Karpas-422 (cell line): ENCODE results near the gene BCAR3. TPM values are rescaled to one million over a fixed set of nuclear protein-coding genes. Genes with fewer than 3 reads are reported as not detected.

Experiments
- DNase-seq: peaks from one replicate; pipeline ENCODE4 v3.0.0-alpha.2; 2015
- H2AFZ ChIP-seq: fragments of 200-600 bp; sonication (generic); 2 replicates; pipeline ENCODE4 v1.6.1; 2014; ENCODE audit warnings: antibody characterized with exemption, low read length, mixed read lengths
- H3K27ac ChIP-seq: fragments of 200-600 bp; sonication (generic); 2 replicates; pipeline ENCODE4 v1.5.1; 2014; ENCODE audit warnings: mild to moderate bottlenecking, low read length, moderate library complexity
- H3K27me3 ChIP-seq: fragments of 200-600 bp; sonication (generic); 2 replicates; pipeline ENCODE4 v1.6.1; 2014; ENCODE audit warnings: low read length, mixed read lengths
- H3K36me3 ChIP-seq: fragments of 200-600 bp; sonication (generic); 2 replicates; pipeline ENCODE4 v1.6.1; 2014; ENCODE audit warnings: low read length, mixed read lengths; ENCODE audit not compliant: insufficient read depth
- H3K4me1 ChIP-seq: fragments of 200-600 bp; sonication (generic); 2 replicates; pipeline ENCODE4 v1.6.1; 2014; ENCODE audit warnings: mild to moderate bottlenecking, low read length, mixed read lengths
- H3K4me2 ChIP-seq: fragments of 200-600 bp; sonication (generic); 2 replicates; pipeline ENCODE4 v1.6.1; 2014; ENCODE audit warnings: low read length, low read depth, mild to moderate bottlenecking; ENCODE audit not compliant: poor library complexity, severe bottlenecking
- H3K4me3 ChIP-seq: fragments of 200-600 bp; sonication (generic); 2 replicates; pipeline ENCODE4 v1.5.1; 2014; ENCODE audit warnings: mild to moderate bottlenecking, antibody characterized with exemption, low read length, mixed read lengths
- H3K79me2 ChIP-seq: fragments of 200-600 bp; sonication (generic); 2 replicates; pipeline ENCODE4 v1.6.1; 2014; ENCODE audit warnings: mild to moderate bottlenecking, low read length, mixed read lengths
- H3K9ac ChIP-seq: fragments of 200-600 bp; sonication (generic); 2 replicates; pipeline ENCODE4 v1.6.0; 2014; ENCODE audit warnings: low read length
- H3K9me2 ChIP-seq: fragments of 200-600 bp; sonication (generic), shearing (Covaris generic); replicated peaks from 2 replicates; pipeline ENCODE4 v1.6.0; 2014; ENCODE audit warnings: mild to moderate bottlenecking, low read length, moderate library complexity; ENCODE audit not compliant: insufficient read depth
- H3K9me3 ChIP-seq: fragments of 300-700, 200-600 bp; sonication (generic); 2 replicates; pipeline ENCODE4 v1.6.1; 2014; ENCODE audit warnings: low read length, mixed read lengths
- H4K20me1 ChIP-seq: fragments of 200-600 bp; sonication (generic); 2 replicates; pipeline ENCODE4 v1.6.1; 2014; ENCODE audit warnings: mild to moderate bottlenecking, antibody characterized with exemption, low read length, low read depth; ENCODE audit not compliant: insufficient read depth
- total RNA-seq: library from RNA; depleted of rRNA; stranded (reverse); fragments of >200 nt; shearing (Covaris generic); gene quantifications from 2 replicates; pipeline ENCODE4 v1.2.3, GENCODE V29; 2014; ENCODE audit warnings: low replicate concordance

BCAR3 gene
- total RNA-seq, 1 experiment from 2014 or later = 9.9 TPM

DNA sequence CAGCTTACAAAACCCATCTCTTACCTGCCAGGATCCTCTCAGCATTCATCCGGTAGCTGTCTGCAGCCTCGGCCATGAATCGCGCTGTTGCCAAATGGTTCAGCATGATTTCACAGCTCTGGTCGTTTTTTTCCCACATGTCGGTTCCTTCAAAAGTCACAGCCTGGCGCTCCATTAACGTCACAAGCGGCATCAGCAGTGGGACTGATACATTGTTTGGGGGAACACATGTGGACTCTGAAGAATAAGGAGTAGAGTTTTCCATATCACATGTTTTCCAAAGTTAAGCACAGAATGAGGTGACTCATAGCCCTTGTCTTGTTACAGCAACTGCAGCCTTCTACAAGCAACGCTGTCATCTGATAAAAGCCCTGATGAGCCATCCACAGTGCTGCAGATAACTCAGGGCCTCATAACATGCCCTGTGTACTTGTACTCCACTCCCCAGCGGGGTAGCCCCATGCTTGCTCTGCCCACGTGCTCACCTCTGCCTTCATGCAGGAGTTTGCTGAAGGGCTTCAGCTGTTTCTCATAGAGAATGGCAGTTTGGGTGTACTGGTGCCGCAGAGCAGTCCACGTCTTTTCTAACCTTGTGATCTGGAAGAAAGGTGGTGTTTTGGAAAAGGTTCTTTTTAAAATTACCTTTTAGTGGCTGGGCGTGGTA lies 114.2 kb downstream of the BCAR3 start:
- H3K27ac ChIP-seq = no peak overlapping the region

GRCh38 chr1:93566227-93566626 lies 115.4 kb downstream of the BCAR3 start:
- no peaks in the 10 kb centered on the region for H3K4me1 ChIP-seq
- DNase-seq = no peak
- no peak overlapping the region for H3K4me2 ChIP-seq
- H3K27me3 ChIP-seq = no peaks in the 10 kb centered on the region
- H2AFZ ChIP-seq = no peak overlapping the region
- no peak overlapping the region for H3K27ac ChIP-seq
- no peak overlapping the region for H3K9ac ChIP-seq
- H4K20me1 ChIP-seq = no peaks in the 10 kb centered on the region
- H3K79me2 ChIP-seq = no peaks in the 10 kb centered on the region
- H3K36me3 ChIP-seq = no peaks in the 10 kb centered on the region
- H3K4me3 ChIP-seq = no peak overlapping the region
- H3K9me3 ChIP-seq = no peaks in the 10 kb centered on the region
- H3K9me2 ChIP-seq = no peaks in the 10 kb centered on the region

More for the DNA sequence above, 114.2 kb downstream of the BCAR3 start:
- Histone ChIP-seq H3K9me3 (no peaks in the 10 kb centered on the region), H4K20me1 (no peaks in the 10 kb centered on the region), H2AFZ (no peak overlapping the region), H3K4me1 (no peaks in the 10 kb centered on the region), H3K36me3 (no peaks in the 10 kb centered on the region), H3K9me2 (no peaks in the 10 kb centered on the region), H3K9ac (no peak overlapping the region), H3K4me2 (no peak overlapping the region), H3K79me2 (no peaks in the 10 kb centered on the region), H3K4me3 (no peak overlapping the region), H3K27me3 (no peaks in the 10 kb centered on the region)
- no peak for DNase-seq

- no peak for DNase-seq
- Histone ChIP-seq H3K4me2 (no peak overlapping the region), H3K9ac (no peak overlapping the region), H3K36me3 (no peaks in the 10 kb centered on the region), H3K27ac (no peak overlapping the region), H3K9me3 (no peaks in the 10 kb centered on the region), H3K4me1 (no peaks in the 10 kb centered on the region), H4K20me1 (no peaks in the 10 kb centered on the region), H3K79me2 (no peaks in the 10 kb centered on the region), H3K27me3 (no peaks in the 10 kb centered on the region), H3K4me3 (no peak overlapping the region), H2AFZ (no peak overlapping the region), H3K9me2 (no peaks in the 10 kb centered on the region)
These were observed 116.0 kb downstream of the BCAR3 start for GRCh38 chr1:93565496-93566206.

GRCh38 chr1:93559695-93560094 lies 121.9 kb downstream of the BCAR3 start:
- no peak overlapping the region for H3K9ac ChIP-seq
- H3K4me2 ChIP-seq = no peak overlapping the region
- H3K27me3 ChIP-seq = no peaks in the 10 kb centered on the region
- no peaks in the 10 kb centered on the region for H3K79me2 ChIP-seq
- H3K4me1 ChIP-seq = peaks cover 16% of the 10 kb centered on the region
- H4K20me1 ChIP-seq = no peaks in the 10 kb centered on the region
- no peak overlapping the region for H3K4me3 ChIP-seq
- H3K9me3 ChIP-seq = no peaks in the 10 kb centered on the region
- DNase-seq = no peak
- H3K36me3 ChIP-seq = no peaks in the 10 kb centered on the region
- no peaks in the 10 kb centered on the region for H3K9me2 ChIP-seq
- no peak overlapping the region for H2AFZ ChIP-seq
- no peak overlapping the region for H3K27ac ChIP-seq

- H3K9me3 ChIP-seq = no peaks in the 10 kb centered on the region
- H3K9ac ChIP-seq = no peak overlapping the region
- no peak overlapping the region for H3K27ac ChIP-seq
- no peaks in the 10 kb centered on the region for H3K9me2 ChIP-seq
- no peak overlapping the region for H2AFZ ChIP-seq
- H3K4me1 ChIP-seq = peaks cover 16% of the 10 kb centered on the region
- no peak for DNase-seq
- no peaks in the 10 kb centered on the region for H3K36me3 ChIP-seq
- no peak overlapping the region for H3K4me3 ChIP-seq
- H4K20me1 ChIP-seq = no peaks in the 10 kb centered on the region
- no peaks in the 10 kb centered on the region for H3K79me2 ChIP-seq
- H3K27me3 ChIP-seq = no peaks in the 10 kb centered on the region
- no peak overlapping the region for H3K4me2 ChIP-seq
These were observed 122.6 kb downstream of the BCAR3 start for GRCh38 chr1:93559045-93559444.

- peaks cover 16% of the 10 kb centered on the region for H3K4me1 ChIP-seq
- H3K27me3 ChIP-seq = no peaks in the 10 kb centered on the region
- no peaks in the 10 kb centered on the region for H3K36me3 ChIP-seq
- no peaks in the 10 kb centered on the region for H3K79me2 ChIP-seq
- no peaks in the 10 kb centered on the region for H3K9me2 ChIP-seq
- no peak overlapping the region for H2AFZ ChIP-seq
- no peaks in the 10 kb centered on the region for H4K20me1 ChIP-seq
- no peak overlapping the region for H3K4me2 ChIP-seq
- no peak overlapping the region for H3K4me3 ChIP-seq
- peak; percentile 25 for DNase-seq
- no peak overlapping the region for H3K27ac ChIP-seq
- no peak overlapping the region for H3K9ac ChIP-seq
- no peaks in the 10 kb centered on the region for H3K9me3 ChIP-seq
These were observed 125.3 kb downstream of the BCAR3 start for GRCh38 chr1:93556291-93556690.

DNA sequence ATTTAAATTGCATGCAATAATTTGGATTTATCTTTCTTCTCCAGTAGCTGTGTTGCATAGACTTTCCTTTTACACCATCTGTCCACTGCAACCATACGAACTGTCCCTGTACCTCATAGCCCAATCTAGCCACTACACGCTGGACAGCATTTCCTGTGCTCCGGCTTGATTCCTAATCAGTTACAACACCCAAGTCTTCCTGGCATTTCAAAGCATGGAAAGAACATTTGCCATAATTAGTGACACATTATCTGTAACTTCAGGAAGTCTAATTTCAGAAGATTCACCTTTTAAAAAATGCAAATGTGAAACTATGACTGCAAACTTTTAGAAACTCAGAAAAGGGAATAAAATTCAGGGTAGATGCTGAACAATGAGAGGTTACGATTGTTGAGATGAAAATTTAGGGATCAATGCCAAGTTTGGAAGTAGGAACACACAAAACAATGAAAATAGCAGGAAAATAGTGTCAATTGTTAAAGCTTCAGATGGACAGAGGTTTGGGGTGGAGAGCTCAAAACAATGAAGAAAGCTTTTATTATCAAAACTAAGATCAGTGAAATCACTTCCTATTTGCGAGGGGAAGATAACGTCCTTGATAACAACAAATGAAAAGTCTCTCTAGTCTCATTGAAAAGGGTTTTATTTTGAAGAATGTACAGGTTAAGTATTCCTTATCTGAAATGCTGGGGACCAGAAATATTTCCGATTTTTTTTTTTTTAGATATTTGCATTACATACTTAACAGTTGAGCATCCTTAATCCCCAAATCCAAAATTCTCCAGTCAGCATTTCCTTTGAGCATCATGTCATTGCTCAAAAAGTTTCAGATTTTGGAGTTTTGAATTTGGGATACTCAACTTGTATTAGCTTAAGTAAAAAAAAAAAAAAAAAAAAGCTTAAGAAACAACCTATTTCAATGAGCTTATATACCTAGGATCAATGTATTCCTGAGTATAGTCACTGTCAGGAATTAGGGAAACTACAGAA lies 126.5 kb downstream of the BCAR3 start:
- Histone ChIP-seq H3K36me3 (no peaks in the 10 kb centered on the region), H2AFZ (no peak overlapping the region)

More for the DNA sequence above, 126.5 kb downstream of the BCAR3 start:
- no peaks in the 10 kb centered on the region for H3K79me2 ChIP-seq
- H3K27me3 ChIP-seq = no peaks in the 10 kb centered on the region
- no peaks in the 10 kb centered on the region for H3K9me3 ChIP-seq
- no peak overlapping the region for H3K4me3 ChIP-seq
- DNase-seq = peak; percentile 28
- no peak overlapping the region for H3K27ac ChIP-seq
- H4K20me1 ChIP-seq = no peaks in the 10 kb centered on the region
- H3K4me2 ChIP-seq = no peak overlapping the region
- H3K4me1 ChIP-seq = peaks cover 16% of the 10 kb centered on the region
- H3K9ac ChIP-seq = no peak overlapping the region
- H3K9me2 ChIP-seq = no peaks in the 10 kb centered on the region
